Spinal cord (tissue), 10 donors: Measurements from ENCODE around the gene SRGAP3. TPM values are rescaled to one million over a fixed set of nuclear protein-coding genes. Genes with fewer than 3 reads are reported as not detected.
A peak's percentile ranks its signal among the peaks of the same experiment; 100 is the strongest.

Source experiments
- DNase-seq, 6 donors: peaks; one replicate each; pipeline versions ENCODE4 v3.0.0 to v3.0.0-alpha.2; 2013 to 2015; ENCODE audit warnings: low spot score in 6 of 6, low read depth in 4 of 6
- H3K27ac ChIP-seq: one replicate; pipeline ENCODE4 v1.5.1; 2013; ENCODE audit warnings: low read depth, low read length, control low read depth
- H3K27me3 ChIP-seq: one replicate; pipeline ENCODE4 v1.6.1; 2013; ENCODE audit warnings: low read length; ENCODE audit not compliant: control insufficient read depth, insufficient read depth
- H3K36me3 ChIP-seq: one replicate; pipeline ENCODE4 v1.6.1; 2013; ENCODE audit warnings: low read length; ENCODE audit not compliant: control insufficient read depth, insufficient read depth
- H3K4me1 ChIP-seq: one replicate; pipeline ENCODE4 v1.6.1; 2013; ENCODE audit warnings: low read length; ENCODE audit not compliant: control insufficient read depth, insufficient read depth
- H3K4me3 ChIP-seq: one replicate; pipeline ENCODE4 v1.5.1; 2013; ENCODE audit warnings: low read depth, low read length, control low read depth
- H3K9me3 ChIP-seq: one replicate; pipeline ENCODE4 v1.6.1; 2013; ENCODE audit warnings: low read length; ENCODE audit not compliant: control insufficient read depth, insufficient read depth
- WGBS: methylation state at CpG from one replicate; pipeline ENCODE4 v1.1.5; 2013; ENCODE audit warnings: missing lambda C conversion rate; ENCODE audit not compliant: insufficient coverage; 5-methylcytosine and 5-hydroxymethylcytosine counted together
- polyA plus RNA-seq, 2 donors: library from polyadenylated mRNA; unstranded; fragments of 120-200 nt; gene quantifications; one replicate each; pipeline ENCODE4 v1.2.1, GENCODE V29; 2013; ENCODE audit not compliant: insufficient read length in 2 of 2
- total RNA-seq, 2 donors: library from RNA; depleted of rRNA in 1 of 2; stranded (reverse); fragments of 120-200 nt in 1 of 2; fragments of >200 nt in 1 of 2; gene quantifications; one replicate each; pipeline versions ENCODE4 v1.2.3 to v1.2.4, GENCODE V29; 2013 to 2014
- donor health status: healthy.

Gene SRGAP3
- total and polyA plus RNA-seq, 4 donors, result 46.1 to 71.9 (median 65.6) TPM

DNA sequence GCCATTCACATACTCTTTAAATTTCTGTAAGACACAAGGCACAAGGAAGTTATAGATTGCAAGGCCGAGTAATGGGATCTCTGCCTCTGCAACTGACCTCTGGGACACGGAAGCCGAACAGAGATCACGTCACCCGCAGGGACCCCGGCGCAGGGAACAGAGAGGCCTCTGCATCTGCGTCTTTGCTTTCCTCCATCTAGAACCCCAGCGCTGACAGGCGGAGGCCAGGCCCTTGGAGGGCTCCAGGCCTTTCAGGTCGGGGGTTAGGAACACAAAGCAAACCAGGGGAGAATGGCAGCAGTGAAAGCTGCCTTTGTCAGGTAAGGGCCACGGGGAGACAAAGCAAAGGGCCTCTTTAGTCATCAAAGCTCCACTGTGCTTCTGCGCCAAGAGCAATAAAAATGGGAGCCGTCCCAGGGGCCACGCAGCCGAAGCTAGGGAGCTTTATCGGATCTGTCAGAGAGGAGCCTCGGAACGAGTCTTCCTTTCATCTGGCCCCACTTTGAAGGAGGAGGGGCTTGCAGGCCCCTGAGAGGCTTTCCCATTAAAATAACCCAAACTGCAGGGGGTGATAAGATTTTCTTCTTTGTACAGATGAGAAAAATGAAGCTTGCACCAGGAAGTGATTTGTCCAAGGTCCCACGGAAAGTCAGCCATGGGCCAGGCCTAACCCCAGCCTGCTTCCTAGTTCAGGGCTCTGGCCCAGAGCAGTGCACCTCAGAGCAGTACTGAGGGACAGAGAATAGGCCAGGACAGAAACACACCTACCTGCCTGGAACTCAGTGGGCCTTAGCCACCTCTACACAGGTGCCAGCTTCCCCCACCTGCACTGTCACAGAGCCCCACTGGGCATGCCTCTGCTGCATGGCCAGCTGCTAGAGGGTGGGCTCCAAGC, 201.7 kb downstream of the SRGAP3 start:
- Histone ChIP-seq H3K9me3 (no peaks in the 10 kb centered on the region), H3K4me3 (no peak overlapping the region), H3K4me1 (peaks cover 12% of the 10 kb centered on the region), H3K36me3 (peaks cover 54% of the 10 kb centered on the region), H3K27me3 (no peaks in the 10 kb centered on the region), H3K27ac (no peak overlapping the region)
- 49% methylated on average over 20 of the region's 20 CpGs for WGBS
- DNase-seq, result no peak

DNA sequence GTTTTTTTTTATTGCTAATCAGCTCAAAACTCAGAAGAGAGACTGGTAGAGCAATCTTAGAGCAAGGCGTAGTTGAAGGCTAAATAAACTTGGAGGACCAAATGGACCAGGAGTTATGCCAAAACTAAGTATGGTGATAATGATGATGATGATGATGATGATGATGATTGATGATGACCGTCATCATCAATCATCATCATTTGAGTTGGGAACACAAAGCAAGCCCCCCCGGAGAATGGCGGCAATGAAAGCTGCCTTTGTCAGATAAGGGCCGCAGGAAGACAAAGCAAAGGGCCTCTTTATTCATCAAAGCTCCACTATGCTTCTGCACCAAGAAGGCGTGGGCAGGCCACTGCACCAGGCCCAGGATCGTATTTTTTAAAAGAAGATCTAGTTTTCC, 204.1 kb downstream of the SRGAP3 start:
- WGBS, result 63% methylated on average over 6 of the region's 7 CpGs
- Histone ChIP-seq H3K4me1 (peaks cover 12% of the 10 kb centered on the region), H3K27me3 (no peaks in the 10 kb centered on the region), H3K9me3 (no peaks in the 10 kb centered on the region), H3K36me3 (peaks cover 51% of the 10 kb centered on the region), H3K27ac (no peak overlapping the region), H3K4me3 (no peak overlapping the region)
- DNase-seq, result no peak

DNA sequence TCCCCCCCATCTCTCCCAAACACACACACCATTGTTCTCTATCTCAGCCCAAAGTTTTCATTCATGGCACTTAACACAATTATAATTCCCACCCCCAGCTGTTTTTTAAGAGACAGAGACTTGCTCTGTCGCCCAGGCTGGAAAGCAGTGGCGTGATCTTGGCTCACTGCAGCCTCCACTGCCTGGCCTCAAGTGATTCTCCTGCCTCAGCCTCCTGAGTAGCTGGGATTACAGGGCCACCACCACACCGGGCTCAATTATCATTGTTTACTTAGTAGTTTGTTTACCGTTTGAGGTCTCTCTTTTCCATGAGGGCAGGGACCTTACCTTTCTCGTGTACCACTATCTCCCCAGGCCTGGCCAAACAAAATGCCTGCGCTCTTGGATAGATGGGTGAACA, 206.4 kb downstream of the SRGAP3 start:
- peaks cover 10% of the 10 kb centered on the region for H3K4me1 ChIP-seq
- DNase-seq, result no peak
- no CpG with 5 or more reads among the region's 6 CpGs for WGBS
- no peaks in the 10 kb centered on the region for H3K27me3 ChIP-seq
- peaks cover 30% of the 10 kb centered on the region for H3K36me3 ChIP-seq
- no peaks in the 10 kb centered on the region for H3K9me3 ChIP-seq
- H3K4me3 ChIP-seq, result no peak overlapping the region
- H3K27ac ChIP-seq, result no peak overlapping the region

DNA sequence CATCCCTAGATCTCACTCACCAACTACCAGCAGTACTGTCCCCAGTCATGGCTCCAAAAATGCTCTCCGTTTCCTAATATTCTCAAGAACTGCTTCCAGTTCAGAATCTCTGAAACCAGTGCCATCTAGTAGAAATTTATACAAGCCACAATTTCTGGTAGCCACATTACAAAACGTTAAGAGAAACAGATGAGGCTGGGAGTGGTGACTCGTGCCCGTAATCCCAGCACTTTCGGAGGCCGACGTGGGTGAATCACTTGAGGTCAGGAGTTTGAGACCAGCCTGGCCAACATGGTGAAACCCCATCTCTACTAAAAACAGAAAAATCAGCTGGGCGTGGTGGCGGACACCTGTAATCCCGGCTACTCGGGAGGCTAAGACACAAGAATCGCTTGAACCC, 207.8 kb downstream of the SRGAP3 start:
- DNase-seq, result no peak
- H3K27me3 ChIP-seq, result no peaks in the 10 kb centered on the region
- H3K9me3 ChIP-seq, result no peaks in the 10 kb centered on the region
- no peak overlapping the region for H3K4me3 ChIP-seq
- WGBS, result 96% methylated on average over 7 of the region's 12 CpGs
- no peak overlapping the region for H3K27ac ChIP-seq
- peaks cover 29% of the 10 kb centered on the region for H3K36me3 ChIP-seq
- H3K4me1 ChIP-seq, result peaks cover 13% of the 10 kb centered on the region

DNA sequence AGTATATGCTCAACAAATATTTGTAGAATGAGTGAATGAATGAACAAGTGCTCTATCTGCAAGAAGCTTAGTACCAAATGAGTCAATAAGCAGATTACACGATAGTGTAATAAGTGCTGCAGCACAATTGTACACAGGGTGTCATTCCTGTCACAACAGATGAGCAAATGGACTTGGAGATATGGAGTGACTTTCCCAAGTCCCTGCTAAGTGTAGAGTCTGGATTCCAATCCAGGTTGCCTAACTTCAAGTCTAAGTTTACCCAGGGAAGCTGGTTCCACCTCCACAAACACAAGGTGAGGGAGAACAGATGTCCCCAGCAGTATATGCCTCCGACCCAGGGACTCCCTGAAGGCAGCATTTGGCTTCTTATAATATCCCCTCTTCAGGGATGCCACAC, 208.4 kb downstream of the SRGAP3 start:
- H3K4me3 ChIP-seq, result no peak overlapping the region

DNA sequence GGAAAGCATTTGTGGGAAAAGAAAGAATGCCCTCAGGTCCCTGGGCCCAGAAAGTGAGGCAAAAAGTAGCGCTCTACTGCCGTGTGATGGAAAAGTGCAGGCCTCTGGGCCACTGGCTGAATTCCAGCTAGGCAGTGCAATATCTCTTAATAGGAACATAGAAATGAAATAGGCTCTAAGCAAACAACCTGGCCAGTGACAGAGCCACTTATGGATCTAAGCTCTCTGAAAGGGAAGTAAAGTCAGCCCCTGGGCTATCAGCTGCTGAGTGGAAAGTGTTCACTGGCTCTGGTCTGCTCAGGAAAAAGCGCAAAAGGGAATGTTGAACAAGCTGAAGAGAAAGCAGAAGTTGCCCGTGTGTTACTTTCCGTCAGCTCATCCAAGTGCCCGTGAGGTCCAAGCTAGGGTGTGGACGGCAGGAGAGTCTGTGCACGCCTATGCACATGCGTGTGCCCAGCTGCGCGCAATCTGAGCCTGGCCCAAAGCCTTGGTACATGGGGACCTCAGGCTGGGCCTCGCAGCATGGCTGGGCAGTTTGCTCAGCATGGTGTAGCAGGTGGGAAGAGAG, 212.2 kb downstream of the SRGAP3 start:
- no peaks in the 10 kb centered on the region for H3K9me3 ChIP-seq
- H3K36me3 ChIP-seq, result peaks cover 20% of the 10 kb centered on the region
- no peak overlapping the region for H3K27ac ChIP-seq
- no peaks in the 10 kb centered on the region for H3K27me3 ChIP-seq
- H3K4me3 ChIP-seq, result no peak overlapping the region
- H3K4me1 ChIP-seq, result peaks cover 13% of the 10 kb centered on the region
- 89% methylated on average over 11 of the region's 12 CpGs for WGBS
- DNase-seq, result peak in 1 of 6 donors; percentile 19

More for the DNA sequence above, 208.4 kb downstream of the SRGAP3 start:
- Histone ChIP-seq H3K4me1 (peaks cover 13% of the 10 kb centered on the region), H3K36me3 (peaks cover 23% of the 10 kb centered on the region), H3K27me3 (no peaks in the 10 kb centered on the region), H3K27ac (no peak overlapping the region), H3K9me3 (no peaks in the 10 kb centered on the region)
- 100% methylated on average over 1 of the region's 2 CpGs for WGBS
- DNase-seq, result no peak

DNA sequence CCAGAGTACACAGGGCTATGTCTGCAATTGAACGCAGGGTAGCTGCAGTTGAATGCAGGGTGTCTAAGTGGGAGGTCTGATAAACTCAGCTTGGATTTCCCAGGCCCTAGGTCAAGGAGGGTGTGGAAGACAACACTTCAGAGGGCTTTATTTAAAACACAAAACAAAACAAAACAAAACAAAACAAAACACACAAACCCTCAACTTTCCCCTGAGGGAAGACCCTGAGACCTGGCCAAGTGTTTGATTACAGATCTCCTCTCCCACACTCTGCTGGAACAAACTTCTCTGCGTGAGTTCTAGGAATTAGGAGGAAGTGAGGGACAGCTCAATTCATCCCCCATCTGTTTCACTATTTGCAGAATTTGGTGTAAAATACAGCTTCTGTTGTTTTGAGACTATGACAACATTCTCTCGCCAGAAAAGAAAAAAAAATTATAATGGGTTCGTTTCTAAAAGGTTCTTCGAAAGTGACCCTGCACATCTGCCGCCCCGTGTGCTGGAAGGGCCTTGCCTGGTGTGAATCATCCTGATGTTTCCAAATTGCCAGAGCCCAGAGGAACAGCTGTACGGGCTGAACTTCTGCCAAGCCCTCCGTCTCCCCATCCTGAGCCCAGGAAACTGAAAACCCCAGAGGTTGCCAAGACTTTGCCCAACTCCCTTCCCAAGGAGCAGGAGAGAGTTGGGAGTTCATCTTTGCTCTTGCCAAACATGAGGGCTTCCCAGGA, 212.9 kb downstream of the SRGAP3 start:
- 25% methylated on average over 6 of the region's 9 CpGs for WGBS
- Histone ChIP-seq H3K36me3 (peaks cover 18% of the 10 kb centered on the region), H3K27ac (no peak overlapping the region), H3K27me3 (no peaks in the 10 kb centered on the region), H3K9me3 (no peaks in the 10 kb centered on the region), H3K4me1 (peaks cover 13% of the 10 kb centered on the region), H3K4me3 (no peak overlapping the region)
- peak in 2 of 6 donors; percentile 46 to 77 for DNase-seq

DNA sequence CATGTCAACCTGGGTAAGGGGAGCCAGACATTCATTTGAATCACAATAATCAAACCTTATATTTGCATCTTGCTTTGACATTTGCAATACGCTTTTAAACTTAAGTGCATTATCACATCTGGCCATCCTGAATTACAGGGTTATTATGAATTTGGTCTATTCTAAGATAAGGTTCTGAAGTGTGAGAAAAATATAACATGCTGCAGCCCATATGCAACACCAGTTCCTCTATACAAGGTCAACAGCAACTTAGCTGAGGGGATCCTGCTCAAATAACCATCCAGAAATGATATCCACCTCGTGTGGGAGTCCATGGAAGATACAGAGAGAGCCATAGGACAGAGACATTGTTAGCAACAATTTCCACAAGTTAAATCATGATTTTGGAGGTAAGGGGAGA, 213.5 kb downstream of the SRGAP3 start:
- Histone ChIP-seq H3K36me3 (peaks cover 21% of the 10 kb centered on the region), H3K9me3 (no peaks in the 10 kb centered on the region), H3K4me1 (peaks cover 13% of the 10 kb centered on the region), H3K27ac (no peak overlapping the region), H3K27me3 (no peaks in the 10 kb centered on the region), H3K4me3 (no peak overlapping the region)
- DNase-seq, result no peak
- WGBS, result no CpG with 5 or more reads among the region's 2 CpGs

DNA sequence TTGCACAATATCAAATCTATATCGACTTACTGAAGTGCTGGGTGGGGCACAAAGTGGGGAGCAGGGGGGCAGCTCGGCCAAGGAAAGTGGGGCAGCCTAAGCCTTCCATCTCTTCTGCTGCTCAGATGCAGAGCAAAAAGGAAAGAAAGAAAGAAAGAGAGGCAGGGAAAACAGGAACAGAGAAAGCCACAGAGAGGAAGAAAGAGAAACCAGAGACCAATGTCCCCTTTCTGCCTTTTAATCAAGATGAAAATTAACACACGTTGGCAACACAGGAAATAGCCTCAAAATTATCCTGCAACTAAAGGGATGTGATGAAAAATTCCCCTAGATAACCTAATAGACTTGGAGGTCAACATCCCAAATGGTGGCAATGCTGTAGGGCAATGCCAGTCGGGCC, 214.0 kb downstream of the SRGAP3 start:
- H3K4me1 ChIP-seq, result peaks cover 13% of the 10 kb centered on the region
- DNase-seq, result no peak
- H3K4me3 ChIP-seq, result no peak overlapping the region
- WGBS, result 79% methylated on average over 2 of the region's 4 CpGs
- no peaks in the 10 kb centered on the region for H3K9me3 ChIP-seq
- no peaks in the 10 kb centered on the region for H3K27me3 ChIP-seq
- peaks cover 21% of the 10 kb centered on the region for H3K36me3 ChIP-seq
- no peak overlapping the region for H3K27ac ChIP-seq
